ENCODE measurements around the gene GCC1. TPM values are rescaled to one million over a fixed set of nuclear protein-coding genes. Genes with fewer than 3 reads are reported as not detected.

The GCC1 gene
- total RNA-seq, 1 experiment from 2014 or later: 16.8 TPM

DNA sequence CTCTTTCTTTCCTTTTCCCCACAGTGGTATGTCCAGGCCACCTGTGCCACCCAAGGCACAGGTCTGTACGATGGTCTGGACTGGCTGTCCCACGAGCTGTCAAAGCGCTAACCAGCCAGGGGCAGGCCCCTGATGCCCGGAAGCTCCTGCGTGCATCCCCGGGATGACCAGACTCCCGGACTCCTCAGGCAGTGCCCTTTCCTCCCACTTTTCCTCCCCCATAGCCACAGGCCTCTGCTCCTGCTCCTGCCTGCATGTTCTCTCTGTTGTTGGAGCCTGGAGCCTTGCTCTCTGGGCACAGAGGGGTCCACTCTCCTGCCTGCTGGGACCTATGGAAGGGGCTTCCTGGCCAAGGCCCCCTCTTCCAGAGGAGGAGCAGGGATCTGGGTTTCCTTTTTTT, 5.8 kb upstream of the GCC1 start:
- peaks cover 6 to 14% of the 10 kb centered on the region in 2 experiments for H3K4me1 Mint-ChIP-seq
- peaks cover 24 to 28% (median 26%) of the 10 kb centered on the region in 3 experiments for H3K36me3 Mint-ChIP-seq (ENCODE audit: insufficient read depth in 1 of 3, low read depth in 3 of 3)
- Histone ChIP-seq H3K9ac (ENCODE audit: extremely low read depth, insufficient read length, low read length) (no peak overlapping the region), H4K20me1 (ENCODE audit: control insufficient read depth, insufficient read depth, insufficient read length) (no peaks in the 10 kb centered on the region), H2BK20ac (ENCODE audit: low read depth, low read length, poor library complexity, severe bottlenecking) (no peak overlapping the region), H3K23me2 (ENCODE audit: insufficient read length, low read depth, low read length, poor library complexity, severe bottlenecking) (peaks cover 10% of the 10 kb centered on the region), H3K18ac (ENCODE audit: insufficient read length, low read depth, low read length) (no peak overlapping the region), H2AK5ac (ENCODE audit: insufficient read length, low read length) (no peak overlapping the region), H3K23ac (ENCODE audit: insufficient read length, low read depth, low read length) (no peak overlapping the region), H3K79me1 (ENCODE audit: insufficient read depth, low read depth, low read length, poor library complexity, severe bottlenecking) (no peaks in the 10 kb centered on the region), H3K9me3 (ENCODE audit: control insufficient read depth, low read depth, low read length) (no peaks in the 10 kb centered on the region), H4K5ac (ENCODE audit: insufficient read length, low read depth, low read length) (no peak overlapping the region), H3K27ac (ENCODE audit: insufficient read length, low read depth, low read length) (no peak overlapping the region), H3K4me2 (ENCODE audit: insufficient read depth, insufficient read length, low read length) (no peak overlapping the region), H3T11ph (ENCODE audit: low read length) (no peak overlapping the region), H3K4ac (ENCODE audit: low read depth, low read length) (no peak overlapping the region), H3K27me3 (ENCODE audit: insufficient read depth, low read length) (peaks cover 6% of the 10 kb centered on the region; the same call in 1 of the 2 replicates), H2BK120ac (ENCODE audit: low read depth, low read length, poor library complexity, severe bottlenecking) (no peak overlapping the region), H3K79me2 (ENCODE audit: insufficient read depth, low read length) (no peaks in the 10 kb centered on the region), H3K56ac (ENCODE audit: insufficient read length, low read depth, low read length) (no peak overlapping the region), H2BK15ac (ENCODE audit: low read depth, low read length) (no peak overlapping the region), H2AFZ (ENCODE audit: low read length) (no peak overlapping the region), H4K91ac (ENCODE audit: insufficient read length, low read depth, low read length) (no peak overlapping the region), H2BK12ac (ENCODE audit: insufficient read length, low read depth, low read length) (no peak overlapping the region), H2BK5ac (ENCODE audit: insufficient read length, low read length) (no peak overlapping the region), H3K14ac (ENCODE audit: insufficient read depth, low read length) (no peak overlapping the region), H4K8ac (replicated peaks; ENCODE audit: insufficient read length, low read depth, low read length) (no peak overlapping the region), H3K4me1 (ENCODE audit: insufficient read depth, low read length) (no peaks in the 10 kb centered on the region)
- TF ChIP-seq, protein P1, sequence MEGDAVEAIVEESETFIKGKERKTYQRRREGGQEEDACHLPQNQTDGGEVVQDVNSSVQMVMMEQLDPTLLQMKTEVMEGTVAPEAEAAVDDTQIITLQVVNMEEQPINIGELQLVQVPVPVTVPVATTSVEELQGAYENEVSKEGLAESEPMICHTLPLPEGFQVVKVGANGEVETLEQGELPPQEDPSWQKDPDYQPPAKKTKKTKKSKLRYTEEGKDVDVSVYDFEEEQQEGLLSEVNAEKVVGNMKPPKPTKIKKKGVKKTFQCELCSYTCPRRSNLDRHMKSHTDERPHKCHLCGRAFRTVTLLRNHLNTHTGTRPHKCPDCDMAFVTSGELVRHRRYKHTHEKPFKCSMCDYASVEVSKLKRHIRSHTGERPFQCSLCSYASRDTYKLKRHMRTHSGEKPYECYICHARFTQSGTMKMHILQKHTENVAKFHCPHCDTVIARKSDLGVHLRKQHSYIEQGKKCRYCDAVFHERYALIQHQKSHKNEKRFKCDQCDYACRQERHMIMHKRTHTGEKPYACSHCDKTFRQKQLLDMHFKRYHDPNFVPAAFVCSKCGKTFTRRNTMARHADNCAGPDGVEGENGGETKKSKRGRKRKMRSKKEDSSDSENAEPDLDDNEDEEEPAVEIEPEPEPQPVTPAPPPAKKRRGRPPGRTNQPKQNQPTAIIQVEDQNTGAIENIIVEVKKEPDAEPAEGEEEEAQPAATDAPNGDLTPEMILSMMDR (conservative IDR thresholded peaks at IDR 0.05): no peak
- no peak overlapping the region for H3K4me3 Mint-ChIP-seq
- no peak overlapping the region for H3K27ac Mint-ChIP-seq
- WGBS (ENCODE audit: extremely low coverage, insufficient read length, low lambda C conversion rate): no CpG with 5 or more reads among the region's 7 CpGs
- no peaks in the 10 kb centered on the region for H3K9me3 Mint-ChIP-seq
- no peak for DNase-seq
- peaks cover 28% of the 10 kb centered on the region for H3K27me3 Mint-ChIP-seq (ENCODE audit: low read depth)

Measured in H9 (cell line).